GM19023 (cell line): ENCODE data around the gene HS1BP3.

Source experiments
- ATAC-seq: cut with Tn5 transposase; IDR thresholded peaks from one replicate; pipeline ENCODE4 v1.9.1; 2021; ENCODE audit warnings: mild to moderate bottlenecking, moderate library complexity; ENCODE audit not compliant: unreplicated experiment

The HS1BP3 gene

DNA sequence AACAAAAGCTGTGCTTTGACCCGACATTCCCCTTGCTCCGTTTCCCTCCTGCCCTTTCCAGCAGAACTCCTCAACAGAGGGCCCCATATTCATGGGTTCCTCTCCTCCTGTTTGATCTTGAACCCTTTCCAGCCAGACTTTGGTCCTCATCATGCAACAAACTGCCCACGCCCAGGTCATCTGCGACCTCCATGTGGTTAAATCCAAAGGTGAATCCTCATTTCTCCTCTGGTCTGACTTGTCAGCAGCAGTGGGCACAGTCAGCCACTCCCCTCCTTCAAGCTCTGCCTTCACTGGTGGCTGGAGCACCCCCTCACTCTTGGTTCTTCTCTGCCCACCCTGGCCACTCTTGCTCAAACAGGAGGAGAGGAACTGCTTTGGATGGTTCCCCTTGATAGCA lies 2.7 kb downstream of the HS1BP3 start:
- ATAC-seq, result no peak

DNA sequence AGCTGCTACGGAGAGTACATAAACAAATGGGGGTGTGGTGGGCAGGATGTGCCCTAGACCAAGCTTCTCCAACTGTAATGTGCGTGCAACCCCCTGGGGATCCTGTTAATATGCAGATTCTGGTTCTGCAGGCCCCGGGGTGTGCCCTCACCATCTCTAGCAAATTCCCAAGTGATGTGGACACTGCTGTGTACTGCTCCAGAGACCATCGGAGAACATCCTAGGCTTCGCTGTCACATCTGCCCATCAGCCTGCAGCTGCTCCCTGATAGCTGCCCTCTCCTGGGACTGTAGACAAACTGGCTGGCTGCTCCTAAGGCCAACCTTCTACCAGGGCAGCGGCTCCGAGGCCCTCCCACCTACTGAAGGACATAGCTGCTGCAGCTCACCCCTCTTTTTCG lies 3.2 kb downstream of the HS1BP3 start:
- no peak for ATAC-seq

DNA sequence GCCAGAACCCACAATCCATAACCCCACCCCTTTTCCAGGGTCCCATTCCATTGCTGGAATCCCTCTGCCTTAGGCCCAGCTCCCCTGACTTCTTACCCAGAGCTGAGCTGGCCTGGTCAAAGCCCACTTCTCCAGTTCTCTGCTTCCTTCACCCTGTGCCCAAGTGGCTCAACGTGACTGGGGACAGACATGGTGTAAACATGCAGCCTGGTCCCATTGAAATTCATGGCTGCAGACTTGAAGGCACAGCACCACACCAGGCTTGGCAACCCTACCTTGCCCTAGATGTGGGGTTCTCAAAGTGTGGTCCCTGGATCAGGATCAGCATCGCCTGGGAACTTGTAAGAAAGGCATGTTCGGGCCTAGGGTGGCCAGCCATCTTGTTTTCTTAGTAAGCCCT lies 3.7 kb downstream of the HS1BP3 start:
- ATAC-seq, result no peak

DNA sequence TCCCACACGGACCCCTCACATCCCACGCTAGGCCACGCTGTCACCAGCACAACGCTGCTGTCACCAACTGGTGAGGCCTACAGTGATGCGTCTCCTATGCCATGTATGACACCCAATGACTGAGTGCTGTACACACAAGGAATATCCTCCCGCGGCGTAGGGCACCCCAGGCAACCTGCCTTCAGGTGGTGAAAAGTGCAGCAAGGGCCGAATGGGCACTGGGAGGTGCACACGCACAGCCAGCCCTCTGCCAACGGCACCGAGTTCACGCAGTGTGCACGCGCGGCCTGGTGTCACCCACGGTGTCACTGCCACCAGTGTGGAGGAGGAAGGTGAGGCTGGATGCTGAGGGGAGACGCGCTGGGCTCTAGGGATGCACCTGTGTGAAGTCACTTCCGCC lies 4.5 kb downstream of the HS1BP3 start:
- ATAC-seq, result no peak

DNA sequence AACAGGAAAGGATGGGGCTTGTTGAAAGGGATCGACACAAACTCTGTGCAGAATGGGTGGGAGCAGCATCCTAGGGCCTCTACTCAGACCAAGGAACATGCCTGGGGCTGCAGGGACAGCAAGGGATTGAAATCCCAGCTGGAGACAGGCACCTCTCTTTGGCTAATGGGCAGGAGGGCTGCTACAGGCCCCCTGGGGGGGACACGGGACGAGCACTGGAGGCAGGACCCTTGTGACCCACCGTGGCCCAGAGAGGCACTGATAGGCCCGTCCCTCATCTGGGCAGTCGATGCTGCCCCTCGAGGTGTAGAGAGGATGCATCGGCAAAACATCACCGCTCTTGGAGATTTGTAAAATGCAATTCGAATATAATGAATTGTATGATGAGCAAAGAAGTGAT lies 5.1 kb downstream of the HS1BP3 start:
- ATAC-seq, result no peak

DNA sequence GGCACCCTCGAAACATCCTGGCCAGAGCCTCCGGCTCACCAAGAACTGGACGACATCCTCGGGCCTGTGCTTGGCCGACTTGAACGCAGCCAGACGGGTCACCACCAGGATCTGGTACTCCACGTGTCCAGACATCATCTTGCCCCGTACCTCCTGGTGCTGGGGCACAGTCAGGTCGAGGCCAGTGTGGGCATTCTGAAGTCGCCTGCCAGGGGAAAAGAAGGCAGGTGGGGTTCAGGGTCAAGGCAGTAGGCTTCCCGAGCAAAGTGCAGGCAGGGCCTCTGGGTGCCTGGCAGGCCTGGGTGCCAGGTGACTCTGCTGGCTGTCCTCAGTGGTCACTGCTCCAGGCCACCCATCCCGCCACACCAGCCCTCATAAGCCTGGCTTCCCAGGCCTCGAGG lies 5.6 kb downstream of the HS1BP3 start:
- ATAC-seq, result no peak

DNA sequence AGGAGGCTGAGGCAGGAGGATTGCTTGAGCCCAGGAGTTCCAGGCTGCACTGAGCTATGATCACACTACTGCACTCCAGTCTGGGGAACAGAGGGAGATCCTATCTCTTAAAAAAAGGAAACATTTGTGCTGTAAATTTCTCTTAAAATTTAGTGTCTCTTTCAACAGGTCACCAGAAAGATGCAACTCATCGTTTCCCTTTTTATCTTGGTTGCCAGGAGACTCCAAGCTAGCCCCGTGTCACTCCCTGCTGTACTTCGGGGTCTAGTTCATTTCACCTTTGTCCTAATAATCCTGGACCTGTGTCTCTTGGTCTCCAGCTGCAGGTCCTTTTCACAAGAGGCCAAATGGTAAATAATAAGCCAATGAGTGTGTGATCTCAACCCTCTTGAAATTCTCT lies 7.1 kb downstream of the HS1BP3 start:
- no peak for ATAC-seq

DNA sequence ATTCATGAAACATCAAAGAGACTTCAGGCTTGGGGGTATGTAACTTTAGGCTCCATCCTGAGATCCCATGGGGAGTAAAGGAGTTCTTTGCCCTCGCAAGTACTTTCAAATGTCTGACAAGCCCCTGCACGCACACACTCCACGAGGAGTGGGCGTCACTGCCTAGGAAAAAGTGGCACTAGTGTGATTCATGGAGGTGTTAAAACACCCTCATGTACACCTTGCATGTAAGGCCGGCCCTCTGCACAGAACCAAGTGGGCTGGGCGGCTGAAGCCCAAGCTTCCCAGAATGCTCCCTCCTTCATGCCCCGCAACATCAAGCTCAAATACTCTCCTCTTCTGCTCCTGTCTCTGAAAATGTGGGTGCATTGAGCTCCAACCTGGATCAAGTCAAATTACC lies 7.8 kb downstream of the HS1BP3 start:
- ATAC-seq, result no peak

DNA sequence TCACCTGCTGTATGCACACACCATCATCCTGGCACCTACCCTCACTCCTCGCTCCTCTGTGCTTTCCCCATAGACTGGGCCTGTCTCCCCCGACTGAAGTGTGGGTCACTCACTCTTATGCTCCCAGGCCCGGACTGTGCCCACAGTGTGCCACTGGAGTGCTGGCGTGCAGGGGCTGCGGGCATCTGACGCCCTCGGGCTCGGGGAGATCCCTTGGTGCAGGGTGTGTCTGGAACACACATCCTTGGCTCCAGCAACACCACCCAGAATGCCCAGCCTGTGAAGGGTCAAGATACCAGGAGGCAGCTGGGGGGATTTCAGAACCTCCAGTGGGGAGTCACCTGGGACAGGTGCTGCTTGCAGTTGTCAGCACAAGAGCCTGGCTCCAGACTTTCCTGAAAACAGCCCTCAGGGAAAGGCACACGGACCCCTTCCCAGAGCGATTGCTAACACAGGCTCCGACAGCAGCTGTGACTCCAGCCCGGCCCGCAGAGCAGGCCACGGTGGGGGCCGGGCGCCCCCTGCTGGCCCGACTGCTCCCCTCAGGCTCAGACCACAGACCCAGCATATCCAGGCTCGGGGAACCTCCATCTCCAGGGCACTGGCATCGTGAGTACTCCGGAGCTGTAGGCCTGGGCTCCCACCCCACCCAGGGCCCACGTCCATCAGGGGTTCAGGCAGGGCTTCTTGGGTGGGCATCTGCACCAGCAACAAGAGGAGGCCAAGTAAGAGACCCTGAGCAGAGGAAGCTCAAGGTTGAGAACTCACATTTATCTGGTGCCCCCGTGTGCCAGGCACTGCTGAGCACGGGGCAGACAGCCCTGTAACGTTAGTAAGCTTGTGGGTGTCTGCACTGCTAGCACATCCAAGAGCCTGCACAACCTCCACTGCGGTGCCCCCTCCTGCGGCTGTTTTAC lies 8.6 kb downstream of the HS1BP3 start:
- ATAC-seq, result peak; percentile 94

DNA sequence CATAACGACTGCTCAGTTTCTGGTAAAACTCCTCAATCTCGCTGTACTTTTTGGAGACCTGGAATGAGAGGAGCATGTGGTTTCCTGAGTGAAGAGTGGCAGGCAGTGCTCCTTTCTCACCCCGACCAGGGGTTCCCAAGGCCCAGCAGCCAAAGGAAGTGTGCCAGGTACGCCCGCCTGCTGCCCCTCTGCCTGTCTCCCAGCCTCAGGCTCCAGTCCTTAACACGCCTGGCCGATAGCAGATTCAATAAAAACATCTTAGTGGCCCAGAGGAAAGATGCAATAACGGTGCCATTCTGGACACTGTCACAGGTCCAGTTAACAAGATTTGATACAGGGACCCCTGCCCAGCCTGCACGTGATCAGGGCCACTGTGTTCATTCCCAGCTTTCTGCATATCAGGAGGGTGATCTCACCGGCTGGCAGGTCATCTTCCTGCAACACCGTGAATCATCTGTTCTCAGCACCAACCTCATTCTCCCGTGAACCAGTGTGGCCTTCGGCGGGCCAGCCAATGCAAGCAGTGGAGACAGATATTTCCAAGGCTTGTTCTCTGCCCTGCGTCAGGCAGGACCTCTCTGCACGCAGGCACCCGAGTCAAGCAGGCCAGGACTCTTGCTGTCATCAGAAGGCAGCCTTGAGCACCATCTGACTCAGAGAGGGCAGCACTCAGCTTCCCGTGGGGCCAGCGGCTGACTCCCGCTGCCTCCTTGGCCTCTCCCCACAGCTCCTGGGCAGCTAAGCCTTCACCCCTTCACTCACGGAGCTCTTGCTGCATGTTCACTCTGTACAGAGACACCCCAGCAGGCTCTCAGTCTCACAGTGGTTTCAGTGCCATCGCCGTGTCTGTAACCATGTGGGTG lies 9.5 kb downstream of the HS1BP3 start:
- ATAC-seq, result no peak

DNA sequence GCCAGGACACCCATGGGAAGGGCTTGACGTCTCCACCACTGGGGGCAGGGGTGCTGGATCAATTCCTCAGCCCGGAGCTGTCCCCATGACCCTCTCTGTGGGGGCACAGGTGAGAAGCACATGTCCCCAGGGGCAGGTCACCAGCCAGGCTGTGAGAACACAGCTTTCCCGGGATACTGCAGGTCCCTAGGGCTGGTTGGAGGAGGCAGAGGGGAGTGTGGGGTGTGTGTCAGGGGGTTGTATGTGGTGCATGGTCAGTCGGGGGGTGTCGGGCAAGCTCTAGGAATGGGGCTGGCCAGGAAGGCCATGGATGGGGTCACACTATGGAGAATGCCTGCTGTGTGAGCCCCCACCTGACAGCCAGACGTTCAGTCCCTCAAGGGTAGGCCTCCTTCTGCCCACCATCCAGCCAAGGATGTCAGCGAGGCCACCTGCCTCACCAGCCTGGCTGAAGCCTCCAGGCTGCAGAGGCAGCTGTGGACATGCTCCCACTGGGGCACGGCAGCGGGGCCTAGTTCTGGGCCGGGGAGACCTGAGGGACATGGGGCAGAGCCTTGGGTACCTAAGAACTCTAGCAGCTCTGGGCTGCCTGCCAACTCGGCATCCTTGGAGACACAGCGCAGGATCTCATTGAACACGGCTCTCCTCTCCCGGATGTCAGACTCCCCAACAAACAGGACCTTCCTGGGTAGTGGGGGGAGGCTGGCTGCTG lies 10.3 kb downstream of the HS1BP3 start:
- no peak for ATAC-seq

DNA sequence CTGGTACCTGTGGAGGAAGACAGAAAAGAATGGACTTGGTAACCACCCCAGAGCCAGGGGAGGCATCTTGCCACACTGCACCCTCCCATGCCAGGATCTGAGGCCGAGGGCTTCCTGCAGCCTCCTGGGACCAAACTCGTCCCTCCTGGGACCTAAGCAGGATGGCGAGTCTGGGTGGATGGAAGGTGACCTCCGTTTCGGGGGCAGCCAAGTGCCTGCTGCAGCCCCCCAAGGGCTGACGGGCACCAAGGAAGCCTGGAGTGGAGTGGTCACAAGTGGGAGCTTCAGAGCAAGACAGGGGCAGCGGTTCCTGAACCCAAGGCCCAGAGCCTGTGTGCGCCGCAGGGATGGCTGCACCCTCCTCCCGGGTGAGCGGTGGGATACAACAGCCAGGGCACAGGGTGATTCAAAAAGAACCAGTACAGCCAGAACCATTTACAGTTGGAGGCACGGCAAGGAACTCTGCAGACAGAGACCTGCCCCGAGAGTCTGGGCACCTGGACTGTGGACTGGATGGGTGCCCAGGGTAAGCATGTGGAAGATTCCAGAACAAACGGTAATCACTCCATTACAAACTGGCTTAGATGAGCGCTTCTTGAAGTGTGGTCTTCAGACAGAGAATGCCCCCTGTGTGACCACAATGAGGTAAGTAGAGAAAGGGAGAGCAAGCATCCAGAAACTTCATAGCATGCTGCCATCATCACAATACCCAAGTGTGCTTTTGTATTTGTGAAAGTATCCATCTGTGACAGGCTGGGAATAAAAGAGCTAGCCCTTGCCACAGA lies 12.1 kb downstream of the HS1BP3 start:
- ATAC-seq, result no peak

DNA sequence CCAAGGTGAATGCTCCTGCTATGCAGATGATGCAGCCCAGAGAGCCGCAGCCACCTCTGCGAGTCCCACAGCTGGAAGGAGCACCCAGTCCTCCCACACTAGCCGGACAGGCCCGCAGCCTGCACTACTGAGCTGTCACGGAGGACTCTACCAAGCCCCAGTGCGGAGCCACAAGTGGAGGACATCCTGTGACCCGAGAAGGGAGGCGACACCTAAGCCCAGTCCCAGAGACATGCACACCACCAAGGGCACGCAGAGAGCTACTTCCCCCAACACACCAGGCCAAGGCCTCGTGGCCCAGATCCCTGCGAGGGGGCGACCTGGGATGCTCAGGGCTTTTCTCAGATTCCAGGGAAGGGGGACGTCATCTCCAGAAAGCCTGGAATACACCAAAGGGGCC lies 12.9 kb downstream of the HS1BP3 start:
- no peak for ATAC-seq

DNA sequence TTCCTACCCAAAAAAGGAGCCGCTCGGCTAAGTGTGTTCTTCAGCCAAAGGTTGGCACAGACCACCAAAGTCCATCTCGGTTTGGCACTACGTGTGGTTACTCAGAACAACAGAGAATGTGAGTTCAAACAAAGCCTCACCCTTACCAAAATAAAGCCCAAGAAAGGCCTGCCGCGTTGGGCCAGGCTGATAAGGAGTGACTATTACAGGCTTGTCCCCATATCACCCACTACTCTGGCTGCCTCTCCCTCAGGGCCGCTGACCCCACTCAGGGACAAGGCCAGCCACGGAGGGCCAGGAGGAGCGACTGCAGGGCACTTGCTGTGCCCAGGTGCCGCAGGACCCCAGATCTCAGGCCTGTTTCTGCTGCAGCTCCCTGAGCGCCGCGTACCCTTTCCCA lies 13.8 kb downstream of the HS1BP3 start:
- ATAC-seq, result no peak

DNA sequence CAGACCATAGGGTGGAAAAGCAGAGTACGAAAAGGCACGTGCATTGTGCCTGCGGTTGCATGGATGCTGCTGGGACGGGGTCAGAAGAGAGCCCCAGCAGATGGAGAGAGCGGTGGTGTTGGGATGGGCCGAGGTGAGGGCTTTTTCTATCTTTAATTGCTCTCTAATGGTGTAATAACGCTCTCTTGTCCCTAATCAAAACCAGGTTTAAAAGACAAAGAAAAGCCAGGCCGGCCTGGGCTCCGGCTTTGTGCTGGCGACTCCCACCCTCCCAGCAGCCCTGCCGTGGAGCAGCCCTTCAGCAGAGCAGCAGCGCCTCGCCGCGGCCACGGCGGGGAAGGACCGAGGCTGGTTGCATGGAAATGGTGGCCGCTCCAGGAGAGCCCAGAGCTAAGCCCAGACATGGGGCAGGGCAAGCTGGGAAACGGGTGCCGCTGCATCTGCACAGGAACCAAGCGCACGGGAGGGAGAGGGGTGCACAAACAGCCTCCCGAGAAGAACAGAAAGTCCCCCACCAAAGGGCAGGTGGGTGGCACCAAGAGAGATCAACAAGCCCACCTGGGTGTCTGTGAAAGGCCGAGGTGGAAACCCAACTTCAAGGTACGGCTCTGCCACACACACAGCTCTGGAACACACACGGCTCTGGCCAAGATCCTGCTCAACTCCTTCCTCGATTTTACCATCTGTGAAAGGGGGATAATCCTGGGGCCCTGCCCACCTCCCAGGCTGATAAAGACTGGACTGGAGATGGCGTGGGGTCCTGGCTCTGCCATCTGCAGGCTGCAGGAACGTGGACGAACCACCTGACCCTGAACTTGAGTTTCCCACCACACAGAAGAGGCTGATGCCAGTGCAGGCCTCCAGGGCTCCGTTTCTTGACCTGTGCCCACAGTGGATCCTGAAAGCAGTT lies 15.0 kb downstream of the HS1BP3 start:
- peak; percentile 76 for ATAC-seq

DNA sequence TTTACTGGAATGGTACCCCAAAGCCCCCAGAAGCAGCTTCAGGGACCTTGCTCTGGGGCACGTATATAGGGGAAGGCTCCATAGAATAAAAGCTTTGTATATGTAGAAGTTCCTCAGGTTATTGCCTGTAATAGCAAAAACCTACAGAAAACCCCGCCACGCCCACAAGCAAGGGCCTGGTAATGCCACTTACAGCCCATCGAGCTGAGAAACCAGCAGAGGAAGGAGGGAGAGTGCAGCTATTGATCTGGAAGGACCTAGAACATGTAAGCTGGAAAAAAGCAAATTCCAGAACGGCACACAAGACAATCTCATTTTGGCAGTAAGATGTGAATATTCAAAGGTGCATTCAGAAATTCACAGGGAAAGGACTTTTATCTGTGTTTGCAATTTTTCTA lies 15.8 kb downstream of the HS1BP3 start:
- no peak for ATAC-seq

DNA sequence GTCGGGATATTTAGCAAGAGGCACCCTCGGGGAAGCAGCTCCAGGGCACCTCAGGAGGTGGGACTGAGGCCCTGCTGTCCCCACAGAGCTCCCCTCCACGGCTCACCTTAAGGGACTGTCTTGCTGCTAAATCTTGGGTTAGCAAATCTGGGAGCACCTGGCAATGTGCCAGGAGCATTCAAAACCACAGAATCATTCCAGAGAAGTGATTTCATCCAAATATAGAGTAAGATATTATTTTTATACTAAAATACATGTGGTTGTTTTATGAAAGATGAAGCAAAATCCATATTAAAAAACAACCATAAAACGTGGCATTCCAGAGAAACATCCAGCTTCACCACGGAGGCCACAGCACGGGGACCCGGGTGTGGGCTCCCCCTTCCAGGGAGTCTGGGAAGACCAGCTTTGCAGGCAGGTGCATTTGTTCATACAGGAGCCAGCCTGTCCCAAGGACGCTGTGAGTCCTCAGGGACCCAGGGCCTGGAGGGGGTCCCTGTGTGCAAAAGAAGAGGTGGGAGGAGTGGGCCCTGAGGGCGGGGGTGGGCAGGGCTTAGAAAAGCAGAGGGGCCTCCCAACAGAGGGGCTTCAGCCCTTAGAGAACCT lies 16.3 kb downstream of the HS1BP3 start:
- ATAC-seq, result no peak

DNA sequence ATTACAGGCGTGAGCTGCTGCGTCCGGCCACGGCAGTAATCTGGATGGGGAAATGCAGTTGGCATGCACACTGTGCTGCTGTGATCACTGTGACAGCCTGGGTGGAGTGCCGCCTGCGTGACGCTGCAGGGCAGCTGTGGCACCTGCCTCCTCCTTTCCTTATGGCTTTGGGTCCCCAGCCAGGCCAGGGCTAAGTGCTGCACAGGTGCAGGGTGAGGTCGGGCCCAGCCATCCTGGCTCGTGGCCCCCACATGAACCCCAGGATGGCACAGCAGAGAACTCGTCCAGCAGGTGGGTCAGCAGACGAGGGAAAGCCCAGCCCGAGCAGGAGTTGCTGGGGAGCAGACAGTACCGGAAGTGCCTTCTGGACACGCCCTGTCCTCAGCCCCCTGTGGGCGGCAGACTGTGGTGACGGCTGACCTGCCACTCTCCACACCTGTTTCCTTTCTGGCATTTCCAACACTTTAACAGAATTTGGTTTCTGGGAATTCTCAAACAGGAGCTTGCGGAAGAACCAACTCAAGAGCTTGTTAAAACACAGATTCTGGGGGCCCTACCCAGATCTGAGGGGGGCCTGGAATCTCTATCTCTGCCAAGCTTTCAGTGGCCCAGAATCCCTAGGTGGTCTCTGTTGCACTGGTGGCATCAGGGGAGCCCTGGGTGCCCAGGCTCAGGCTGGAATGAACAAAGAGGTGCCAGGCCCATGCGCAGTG lies 16.9 kb downstream of the HS1BP3 start:
- ATAC-seq, result no peak

DNA sequence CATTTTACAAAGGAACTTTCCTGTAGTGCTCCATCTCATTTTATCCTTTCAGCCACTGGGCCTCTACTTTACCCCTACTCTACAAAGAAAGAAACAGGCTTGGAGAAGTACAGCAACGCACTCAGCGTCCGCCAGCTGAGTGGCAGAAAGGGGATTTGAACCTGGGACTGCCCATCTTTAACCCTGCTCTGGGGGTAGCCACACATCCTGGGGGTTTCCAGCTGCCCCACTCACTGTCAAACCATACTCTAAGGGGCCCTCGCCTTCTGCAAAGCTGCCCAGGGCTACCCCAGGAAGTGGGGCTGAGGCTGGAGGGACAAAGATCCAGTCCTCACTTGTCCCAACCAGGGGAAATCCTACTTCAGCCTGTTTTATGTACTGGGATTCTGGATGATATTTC lies 17.9 kb downstream of the HS1BP3 start:
- ATAC-seq, result no peak
